GM18526 (cell line): ENCODE data around the gene TBC1D10A.

ENCODE experiments used
- POLR2A ChIP-seq: IDR thresholded peaks from 3 replicates; pipeline ENCODE4 v1.6.1; 2011; ENCODE audit not compliant: insufficient read length; ENCODE audit errors: extremely low read depth

Gene TBC1D10A

DNA sequence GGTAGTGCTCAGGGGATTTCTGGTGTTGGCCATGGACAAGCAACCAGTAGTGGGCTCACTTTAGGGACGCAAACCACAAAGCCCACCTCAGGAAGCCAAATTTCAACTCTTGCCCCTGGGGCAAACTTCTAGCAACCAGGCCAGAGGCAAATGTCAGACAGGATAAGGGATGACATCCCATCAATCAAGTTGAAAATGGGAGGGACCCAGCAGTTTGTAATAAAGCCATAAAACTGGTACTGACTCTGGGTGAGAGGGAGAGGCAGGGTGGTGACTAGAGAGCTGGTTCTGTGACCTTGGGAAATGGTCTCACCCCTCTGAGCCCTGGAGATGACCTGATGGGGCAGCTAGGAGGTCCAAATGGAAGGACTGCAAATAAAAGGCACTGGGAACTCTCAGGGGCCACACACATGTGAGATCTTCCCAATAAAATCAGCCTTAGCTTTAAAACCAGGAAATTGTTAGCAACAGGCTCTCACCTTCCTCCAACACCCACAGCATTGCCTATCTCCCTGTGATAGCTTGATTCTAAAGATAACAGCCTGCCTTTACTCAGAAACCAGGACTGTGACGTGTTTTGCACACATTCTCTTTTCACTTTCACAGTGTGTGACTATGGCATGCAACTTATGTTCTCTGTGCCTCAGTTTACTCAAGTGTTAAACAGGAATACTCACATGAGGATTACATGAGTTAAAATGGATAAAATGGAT, 6.4 kb upstream of the TBC1D10A start:
- TF ChIP-seq POLR2A, result no peak

GRCh38 chr22:30332551-30332950, 5.8 kb upstream of the TBC1D10A start:
- no peak for TF ChIP-seq POLR2A

DNA sequence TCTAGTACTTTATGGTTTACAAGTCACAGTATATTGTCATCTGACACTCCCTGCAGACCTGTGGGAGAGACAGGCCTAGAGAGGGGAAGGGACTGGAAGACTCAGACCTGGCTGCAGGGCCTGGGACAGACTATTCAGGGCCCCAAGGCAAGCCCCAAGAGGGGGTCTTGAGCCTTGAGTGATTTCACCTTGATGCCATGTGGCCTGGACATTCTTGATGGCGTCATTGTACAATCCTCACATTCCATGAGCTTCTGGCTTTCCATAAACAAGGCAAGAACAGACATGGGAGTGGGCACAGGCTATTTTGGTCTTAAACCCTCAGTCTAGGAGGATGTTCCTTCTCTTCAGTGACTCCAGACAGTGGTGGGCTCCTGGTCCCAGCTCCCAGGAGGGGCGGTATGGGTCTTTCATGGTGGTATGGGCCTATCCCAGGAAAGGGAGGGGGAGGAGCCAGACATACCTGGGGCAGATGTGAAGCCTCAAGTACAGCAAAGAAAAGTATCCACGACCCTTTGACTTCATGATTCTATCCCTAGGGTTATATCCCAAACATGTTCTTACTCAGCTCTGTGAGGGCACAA, 1.8 kb upstream of the TBC1D10A start:
- TF ChIP-seq POLR2A, result no peak

DNA sequence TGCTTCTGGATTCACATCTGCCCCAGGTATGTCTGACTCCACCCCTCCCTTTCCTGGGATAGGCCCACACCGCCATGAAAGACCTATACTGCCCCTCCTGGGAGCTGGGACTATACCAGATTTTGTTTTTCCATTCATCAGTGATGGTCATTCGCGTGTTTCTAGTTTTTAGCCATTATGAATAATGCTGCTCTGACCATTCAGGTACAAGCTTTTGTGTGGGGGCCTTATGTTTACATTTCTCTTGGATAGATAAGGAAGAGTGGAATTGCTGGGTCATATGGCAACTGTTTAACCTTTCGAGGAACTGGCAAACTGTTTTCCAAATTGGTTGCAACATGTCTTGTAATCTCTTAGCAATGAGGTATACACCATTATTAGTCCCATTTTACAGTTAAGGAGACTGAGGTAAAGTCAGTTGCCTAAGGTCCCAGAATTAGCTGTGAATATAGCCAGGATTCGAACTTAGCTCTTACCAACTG, 1.2 kb upstream of the TBC1D10A start:
- no peak for TF ChIP-seq POLR2A

DNA sequence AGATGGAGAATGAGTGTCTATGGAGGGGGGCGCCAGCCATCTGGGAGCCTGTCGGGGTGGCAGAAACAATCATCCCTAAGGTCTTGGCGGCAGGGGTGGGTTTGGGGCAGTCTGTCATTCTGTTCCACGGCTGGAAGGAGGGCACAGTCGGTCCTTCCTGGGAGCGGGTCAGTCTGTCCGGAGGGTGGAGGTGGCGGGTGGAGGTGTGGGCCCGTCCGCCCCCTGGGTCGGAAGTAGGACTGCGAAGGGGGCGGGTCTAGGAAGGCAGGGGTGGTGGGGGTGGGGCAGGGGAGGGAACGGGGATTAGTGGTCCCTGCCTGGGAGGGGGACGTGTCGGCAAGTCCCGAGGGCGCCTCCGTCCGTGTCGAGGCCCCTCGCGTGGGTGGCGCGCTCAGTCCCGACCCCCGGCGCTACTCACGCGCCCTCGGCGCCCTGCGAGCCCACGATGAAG, 461 bp downstream of the TBC1D10A start:
- TF ChIP-seq POLR2A, result no peak

DNA sequence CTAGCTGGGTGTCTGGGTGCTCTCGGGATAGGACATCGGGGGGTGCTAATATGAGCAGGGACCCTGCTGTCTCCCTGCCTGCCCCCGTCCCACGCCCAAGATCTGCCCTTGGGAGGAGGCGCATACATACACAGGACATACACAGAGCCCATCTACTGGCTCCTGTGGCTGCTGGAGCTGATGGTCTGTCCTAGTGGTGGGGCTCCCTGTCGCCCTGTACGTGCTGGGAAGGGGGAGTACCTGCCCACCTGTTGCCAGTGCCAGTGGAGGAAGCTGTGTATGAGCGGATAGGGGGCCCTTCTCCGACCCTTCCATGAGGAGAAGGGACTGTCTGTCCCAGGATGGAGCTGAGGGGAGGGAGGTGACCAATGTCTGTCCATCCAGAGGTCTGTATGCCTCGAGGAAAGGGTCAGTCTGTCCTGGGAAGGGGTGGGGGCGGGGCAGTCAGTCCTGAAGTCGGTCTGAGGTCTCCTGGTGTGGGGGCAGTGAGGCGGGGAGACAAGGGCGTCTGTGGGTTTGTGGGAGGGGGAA, 952 bp downstream of the TBC1D10A start:
- TF ChIP-seq POLR2A, result no peak

- TF ChIP-seq POLR2A, result no peak
Observed at GRCh38 chr22:30325065-30325720, 1.5 kb downstream of the TBC1D10A start.

DNA sequence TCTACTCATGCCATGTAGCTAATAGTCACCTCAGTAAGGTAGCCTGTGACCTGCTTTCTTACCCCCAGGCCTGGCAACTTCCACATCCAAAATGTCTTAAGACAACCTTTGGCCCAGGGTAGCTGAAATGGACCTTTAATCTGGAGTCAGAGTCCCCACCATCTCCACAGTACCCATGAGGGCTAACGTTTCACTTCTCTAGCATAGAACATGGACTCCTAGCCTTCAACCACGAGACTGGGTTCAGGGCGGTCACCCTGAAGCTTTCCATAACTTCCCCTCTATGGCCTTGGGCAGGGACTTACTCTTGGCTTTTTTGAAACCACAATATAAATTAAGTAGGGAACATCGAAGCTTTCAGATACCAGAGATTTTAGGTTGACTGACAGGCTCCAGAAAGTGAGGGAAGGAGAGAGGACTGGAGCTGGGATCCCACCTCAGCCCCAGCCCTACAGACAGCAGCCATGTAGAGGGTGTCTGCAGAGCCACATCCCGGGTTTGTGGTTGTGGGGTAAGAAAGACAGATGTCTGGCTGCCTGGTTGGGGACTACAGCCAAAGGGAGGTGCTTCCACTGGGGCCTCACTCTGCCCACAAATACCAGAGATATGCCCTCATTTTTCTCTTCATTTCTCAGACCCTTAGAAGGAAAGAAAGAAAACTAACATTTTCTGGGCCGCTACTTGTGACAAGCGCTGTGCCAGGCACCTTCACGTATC, 2.6 kb downstream of the TBC1D10A start:
- no peak for TF ChIP-seq POLR2A

DNA sequence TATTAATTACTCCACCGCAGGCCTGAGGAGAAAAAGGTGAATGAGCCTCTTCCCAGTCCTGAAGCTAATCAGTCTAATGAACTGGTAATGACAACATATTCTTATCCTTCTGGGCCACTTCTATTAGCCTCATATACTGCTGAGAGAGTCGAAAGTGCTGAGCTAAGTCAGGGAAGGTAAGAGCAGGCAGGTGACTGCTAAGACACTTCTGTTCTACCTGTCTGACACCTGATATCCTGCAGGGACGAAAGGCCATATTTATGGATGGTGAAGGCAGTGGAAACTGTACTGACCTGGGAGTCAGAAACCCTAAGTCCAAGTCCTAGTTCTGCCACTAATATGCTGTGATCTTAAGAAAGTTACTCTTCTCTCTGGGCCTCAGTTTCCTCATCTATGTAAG, 3.5 kb downstream of the TBC1D10A start:
- TF ChIP-seq POLR2A, result no peak

- no peak for TF ChIP-seq POLR2A
Observed at GRCh38 chr22:30321461-30321860, 5.3 kb downstream of the TBC1D10A start.

DNA sequence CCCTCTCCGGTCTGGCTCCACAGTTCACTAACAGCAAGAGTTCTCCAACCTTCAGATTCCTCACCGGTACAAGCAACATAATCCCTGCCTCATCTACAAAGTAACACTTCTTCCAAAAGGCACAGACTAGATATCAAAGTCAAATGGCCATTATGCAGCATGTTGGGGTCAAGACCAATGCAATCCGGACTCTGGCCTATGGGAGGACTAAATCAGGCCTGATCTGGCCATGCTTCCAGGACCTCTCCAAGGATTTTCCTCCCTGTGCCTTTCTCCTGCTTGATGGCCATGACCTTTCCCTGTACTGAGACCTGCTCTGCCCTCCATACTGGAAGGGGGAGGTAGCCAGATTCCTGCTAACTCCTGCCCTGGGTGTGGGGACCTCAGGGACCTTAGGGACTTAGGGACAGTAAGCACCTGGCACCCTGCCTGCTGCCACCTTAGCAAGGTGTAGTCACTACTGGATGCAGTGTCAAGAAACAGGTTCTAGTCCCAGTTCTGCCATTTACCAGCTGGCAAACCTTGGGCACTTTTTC, 6.7 kb downstream of the TBC1D10A start:
- no peak for TF ChIP-seq POLR2A

GRCh38 chr22:30318799-30319419, 7.8 kb downstream of the TBC1D10A start:
- TF ChIP-seq POLR2A, result no peak

GRCh38 chr22:30317778-30318177, 9.0 kb downstream of the TBC1D10A start:
- TF ChIP-seq POLR2A, result no peak

GRCh38 chr22:30315962-30316576, 10.7 kb downstream of the TBC1D10A start:
- TF ChIP-seq POLR2A, result no peak
